Hepatocyte (in vitro differentiated cells): ENCODE measurements around the gene SLC22A15. TPM values are rescaled to one million over a fixed set of nuclear protein-coding genes. Genes with fewer than 3 reads are reported as not detected.

Experiments
- DNase-seq: peaks from one replicate; pipeline ENCODE4 v3.0.0-alpha.2; 2016; ENCODE audit warnings: low spot score
- H2AFZ ChIP-seq: fragments of 200-600 bp; sonication (generic); 2 replicates; pipeline ENCODE4 v1.6.0; 2016; ENCODE audit warnings: antibody characterized with exemption, mild to moderate bottlenecking
- H3K27ac ChIP-seq: fragments of 200-600 bp; sonication (generic); 2 replicates; pipeline ENCODE4 v1.5.1; 2016; ENCODE audit warnings: mild to moderate bottlenecking
- H3K27me3 ChIP-seq: fragments of 200-600 bp; sonication (generic); 2 replicates; pipeline ENCODE4 v1.6.1; 2016
- H3K36me3 ChIP-seq: fragments of 200-600 bp; sonication (generic); replicated peaks from 2 replicates; pipeline ENCODE4 v1.5.1; 2016; ENCODE audit warnings: low read depth; ENCODE audit not compliant: insufficient read depth
- H3K4me1 ChIP-seq: fragments of 200-600 bp; sonication (generic); 2 replicates; pipeline ENCODE4 v1.5.1; 2016; ENCODE audit warnings: mild to moderate bottlenecking, moderate library complexity; ENCODE audit not compliant: insufficient read depth
- H3K4me2 ChIP-seq: fragments of 200-600 bp; sonication (generic); 2 replicates; pipeline ENCODE4 v1.6.0; 2016
- H3K4me3 ChIP-seq: fragments of 200-600 bp; sonication (generic); 2 replicates; pipeline ENCODE4 v1.5.1; 2016; ENCODE audit warnings: mild to moderate bottlenecking
- H3K79me2 ChIP-seq: fragments of 200-600 bp; sonication (generic); 2 replicates; pipeline ENCODE4 v1.6.0; 2017; ENCODE audit warnings: mild to moderate bottlenecking
- H3K9me2 ChIP-seq: fragments of 200-600 bp; sonication (generic); replicated peaks from 2 replicates; pipeline ENCODE4 v1.6.0; 2017; ENCODE audit warnings: mild to moderate bottlenecking; ENCODE audit not compliant: insufficient read depth
- H3K9me3 ChIP-seq: fragments of 200-600 bp; sonication (generic); 2 replicates; pipeline ENCODE4 v1.5.1; 2016; ENCODE audit warnings: low read depth, mild to moderate bottlenecking
- H4K20me1 ChIP-seq: fragments of 200-600 bp; sonication (generic); 2 replicates; pipeline ENCODE4 v1.6.0; 2016; ENCODE audit warnings: mild to moderate bottlenecking; ENCODE audit not compliant: insufficient read depth, poor library complexity, severe bottlenecking
- CTCF ChIP-seq: fragments of 200-600 bp; sonication (generic); IDR thresholded peaks from 2 replicates; pipeline ENCODE4 v1.5.1; 2016; ENCODE audit warnings: antibody characterized with exemption, mild to moderate bottlenecking; ENCODE audit not compliant: poor library complexity
- EZH2 ChIP-seq: fragments of 200-600 bp; sonication (generic); IDR thresholded peaks from 2 replicates; pipeline ENCODE4 v1.6.1; 2016; ENCODE audit warnings: antibody characterized with exemption, mild to moderate bottlenecking, borderline replicate concordance
- EZH2phosphoT487 ChIP-seq: fragments of 200-600 bp; sonication (generic); IDR thresholded peaks from one replicate; pipeline ENCODE4 v1.6.1; 2018; ENCODE audit warnings: antibody characterized with exemption, mild to moderate bottlenecking, low read depth, moderate library complexity; ENCODE audit not compliant: unreplicated experiment, severe bottlenecking
- WGBS: methylation state at CpG from one replicate; pipeline ENCODE4 v1.1.6; 2016; ENCODE audit warnings: low lambda C conversion rate; ENCODE audit errors: missing lambda C conversion rate; 5-methylcytosine and 5-hydroxymethylcytosine counted together
- polyA plus RNA-seq: library from polyadenylated mRNA; unstranded; fragments of >200 nt; fragmentation: Nextera tagmentation; extraction: Ambion mirVana; gene quantifications from 2 replicates; pipeline ENCODE4 v1.2.1, GENCODE V29; 2016
- total RNA-seq: library from RNA; depleted of rRNA; stranded (reverse); fragments of >200 nt; gene quantifications from 2 replicates; pipeline ENCODE4 v1.2.3, GENCODE V29; 2014

Gene SLC22A15
- total and polyA plus RNA-seq, 2 experiments from 2014 or later, result 3.4 to 5.4 TPM

- no peak overlapping the region for H3K4me3 ChIP-seq
- no peak overlapping the region for H2AFZ ChIP-seq
- H3K27ac ChIP-seq, result no peak overlapping the region
- 96% methylated on average over 3 of the region's 3 CpGs for WGBS
- DNase-seq, result no peak
- no peak for TF ChIP-seq CTCF
- TF ChIP-seq EZH2phosphoT487, result no peak
- TF ChIP-seq EZH2, result no peak
- H3K79me2 ChIP-seq, result no peaks in the 10 kb centered on the region
- H3K4me1 ChIP-seq, result no peaks in the 10 kb centered on the region
- H3K36me3 ChIP-seq, result no peaks in the 10 kb centered on the region
- H4K20me1 ChIP-seq, result no peaks in the 10 kb centered on the region
- H3K4me2 ChIP-seq, result no peak overlapping the region
- H3K9me2 ChIP-seq, result no peaks in the 10 kb centered on the region
- no peaks in the 10 kb centered on the region for H3K9me3 ChIP-seq
- H3K27me3 ChIP-seq, result no peaks in the 10 kb centered on the region
Measured at GRCh38 chr1:116006486-116006964, 30.2 kb downstream of the SLC22A15 start.

GRCh38 chr1:116008656-116009390, 32.5 kb downstream of the SLC22A15 start:
- Histone ChIP-seq H3K4me1 (no peaks in the 10 kb centered on the region), H3K9me2 (no peaks in the 10 kb centered on the region), H3K36me3 (no peaks in the 10 kb centered on the region), H3K27me3 (no peaks in the 10 kb centered on the region), H3K27ac (no peak overlapping the region), H2AFZ (no peak overlapping the region), H3K4me3 (no peak overlapping the region), H3K9me3 (no peaks in the 10 kb centered on the region), H3K79me2 (no peaks in the 10 kb centered on the region), H4K20me1 (no peaks in the 10 kb centered on the region), H3K4me2 (no peak overlapping the region)
- DNase-seq, result no peak
- WGBS, result 83% methylated on average over 6 of the region's 6 CpGs
- TF ChIP-seq EZH2 (no peak), CTCF (no peak), EZH2phosphoT487 (no peak)

- TF ChIP-seq EZH2, result no peak
- no peak for TF ChIP-seq CTCF
- TF ChIP-seq EZH2phosphoT487, result no peak
- no peaks in the 10 kb centered on the region for H4K20me1 ChIP-seq
- no peak overlapping the region for H2AFZ ChIP-seq
- no peak overlapping the region for H3K27ac ChIP-seq
- H3K27me3 ChIP-seq, result no peaks in the 10 kb centered on the region
- no peak overlapping the region for H3K4me3 ChIP-seq
- no peaks in the 10 kb centered on the region for H3K9me3 ChIP-seq
- no peak for DNase-seq
- no peaks in the 10 kb centered on the region for H3K4me1 ChIP-seq
- no peak overlapping the region for H3K4me2 ChIP-seq
- H3K36me3 ChIP-seq, result no peaks in the 10 kb centered on the region
- no peaks in the 10 kb centered on the region for H3K79me2 ChIP-seq
- no peaks in the 10 kb centered on the region for H3K9me2 ChIP-seq
- WGBS, result 100% methylated on average over 2 of the region's 2 CpGs
Measured at GRCh38 chr1:116012716-116013115, 36.4 kb downstream of the SLC22A15 start.
